H1 (cell line): Measurements from ENCODE around the gene UQCRC2. TPM values are rescaled to one million over a fixed set of nuclear protein-coding genes. Genes with fewer than 3 reads are reported as not detected.
A peak's percentile ranks its signal among the peaks of the same experiment; 100 is the strongest.

Experiments used
- CTCF ChIA-PET: fragments of 300-600 bp; sonication (Branson Sonifier 250); formaldehyde crosslinking; loops from one replicate; lab custom pipeline; 2021; ENCODE audit not compliant: partially characterized antibody; lab: Charles Lee
- POLR2A ChIA-PET: fragments of 300-600 bp; sonication (Branson Sonifier 250); formaldehyde crosslinking; loops from one replicate; lab custom pipeline; 2021; ENCODE audit warnings: inconsistent platforms; ENCODE audit not compliant: partially characterized antibody; lab: Charles Lee
- DNase-seq, 2 experiments: peaks; one replicate each; pipeline versions ENCODE4 v3.0.0 to v3.0.0-alpha.2; 2010 to 2022; ENCODE audit warnings: low spot score in 2 of 2, low read depth in 1 of 2, mixed read lengths in 1 of 2
- FAIRE-seq: peaks from 2 replicates; lab custom pipeline; 2011; peaks lifted over from hg19 to GRCh38; lab: Jason Lieb, UNC
- H2AFZ ChIP-seq: 2 replicates; pipeline ENCODE4 v1.8.1; 2012; ENCODE audit warnings: low read length, inconsistent platforms
- H2AK5ac ChIP-seq: 2 replicates; pipeline ENCODE4 v1.6.1; 2013; ENCODE audit warnings: low read depth, low read length
- H2BK120ac ChIP-seq: replicated peaks from 2 replicates; pipeline ENCODE3; 2013; ENCODE audit warnings: low read depth, low read length, inconsistent platforms
- H2BK12ac ChIP-seq: 2 replicates; pipeline ENCODE4 v1.6.1; 2013; ENCODE audit warnings: low read depth, low read length
- H2BK15ac ChIP-seq: 2 replicates; pipeline ENCODE4 v1.6.1; 2013; ENCODE audit warnings: low read length
- H2BK20ac ChIP-seq: 2 replicates; pipeline ENCODE4 v1.6.1; 2013; ENCODE audit warnings: low read length
- H2BK5ac ChIP-seq: 2 replicates; pipeline ENCODE4 v1.6.1; 2013; ENCODE audit warnings: low read depth, low read length
- H3K14ac ChIP-seq: 2 replicates; pipeline ENCODE4 v1.6.1; 2013; ENCODE audit warnings: inconsistent platforms; ENCODE audit not compliant: insufficient read length
- H3K18ac ChIP-seq: 2 replicates; pipeline ENCODE4 v1.6.1; 2013; ENCODE audit warnings: low read length; ENCODE audit errors: extremely low read depth
- H3K23ac ChIP-seq: 2 replicates; pipeline ENCODE4 v1.6.1; 2013; ENCODE audit warnings: inconsistent platforms; ENCODE audit not compliant: insufficient read length
- H3K23me2 ChIP-seq: 2 replicates; pipeline ENCODE4 v1.6.1; 2013; ENCODE audit warnings: low read depth, low read length
- H3K27ac ChIP-seq: 2 replicates; pipeline ENCODE4 v1.6.1; 2011; ENCODE audit warnings: low read depth, low read length, inconsistent platforms
- H3K27me3 ChIP-seq, 4 experiments: replicated peaks in 1 of 4; 1 replicate in 1 of 4; 2 replicates in 3 of 4; pipeline versions ENCODE4 v1.6.1 to v1.8.1; 2011 to 2013; ENCODE audit warnings: low read length in 3 of 4, mild to moderate bottlenecking in 3 of 4, inconsistent platforms in 2 of 4, mixed read lengths in 2 of 4, moderate library complexity in 1 of 4; ENCODE audit not compliant: control insufficient read depth in 3 of 4, insufficient read depth in 3 of 4; ENCODE audit errors: extremely low read depth in 1 of 4
- H3K36me3 ChIP-seq, 4 experiments: 2 replicates each; pipeline versions ENCODE4 v1.6.1 to v1.8.1; 2011 to 2013; ENCODE audit warnings: mild to moderate bottlenecking in 4 of 4, low read length in 3 of 4, moderate library complexity in 2 of 4, control low read depth in 1 of 4, inconsistent platforms in 1 of 4; ENCODE audit not compliant: insufficient read depth in 4 of 4, control insufficient read depth in 2 of 4
- H3K4ac ChIP-seq: replicated peaks from 2 replicates; pipeline ENCODE3; 2013; ENCODE audit warnings: low read length, low read depth, mixed read lengths, inconsistent platforms; ENCODE audit not compliant: insufficient read length
- H3K4me1 ChIP-seq, 4 experiments: replicated peaks in 1 of 4; 1 replicate in 1 of 4; 2 replicates in 3 of 4; pipeline versions ENCODE4 v1.6.1 to v1.8.1; 2011 to 2013; ENCODE audit warnings: low read length in 3 of 4, inconsistent platforms in 2 of 4, mixed read lengths in 1 of 4; ENCODE audit not compliant: insufficient read depth in 4 of 4, control insufficient read depth in 3 of 4
- H3K4me2 ChIP-seq, 2 experiments: 2 replicates each; pipeline versions ENCODE4 v1.6.1 to v1.8.1; 2011 to 2013; ENCODE audit warnings: low read depth in 2 of 2, low read length in 2 of 2, control low read depth in 1 of 2, inconsistent platforms in 1 of 2, mild to moderate bottlenecking in 1 of 2; ENCODE audit not compliant: insufficient read depth in 1 of 2
- H3K4me3 ChIP-seq, 4 experiments: fragments of 200-600, 300-600 bp in 1 of 4; sonication (generic), shearing (Covaris generic), sonication (Bioruptor Twin) in 1 of 4; 2 replicates each; pipeline versions ENCODE4 v1.5.1 to v1.8.1; 2011 to 2016; ENCODE audit warnings: low read length in 4 of 4, low read depth in 3 of 4, control low read depth in 2 of 4, inconsistent platforms in 2 of 4, mild to moderate bottlenecking in 2 of 4, mixed read lengths in 1 of 4, moderate library complexity in 1 of 4; ENCODE audit not compliant: insufficient read depth in 2 of 4; ENCODE audit errors: extremely low read depth in 1 of 4
- H3K56ac ChIP-seq: replicated peaks from 2 replicates; pipeline ENCODE3; 2013; ENCODE audit warnings: low read depth, mild to moderate bottlenecking, mixed read lengths, low read length, inconsistent platforms; ENCODE audit not compliant: insufficient read length
- H3K79me1 ChIP-seq: 2 replicates; pipeline ENCODE4 v1.6.1; 2013; ENCODE audit warnings: low read depth, low read length, control low read depth
- H3K79me2 ChIP-seq, 2 experiments: 2 replicates each; pipeline versions ENCODE4 v1.6.1 to v1.8.1; 2012 to 2013; ENCODE audit warnings: low read length in 2 of 2, mild to moderate bottlenecking in 2 of 2, inconsistent platforms in 1 of 2; ENCODE audit not compliant: insufficient read depth in 2 of 2, control insufficient read depth in 1 of 2
- H3K9ac ChIP-seq, 4 experiments: replicated peaks in 1 of 4; 1 replicate in 1 of 4; 2 replicates in 3 of 4; pipeline versions ENCODE4 v1.6.1 to v1.8.1; 2011 to 2013; ENCODE audit warnings: low read depth in 3 of 4, low read length in 3 of 4, control low read depth in 2 of 4, mild to moderate bottlenecking in 2 of 4, moderate library complexity in 2 of 4, inconsistent platforms in 1 of 4; ENCODE audit errors: extremely low read depth in 1 of 4
- H3K9me3 ChIP-seq, 2 experiments: 2 replicates each; pipeline versions ENCODE4 v1.6.1 to v1.8.1; 2012 to 2013; ENCODE audit warnings: mild to moderate bottlenecking in 2 of 2, moderate library complexity in 2 of 2, control low read depth in 1 of 2, inconsistent platforms in 1 of 2, low read depth in 1 of 2, low read length in 1 of 2, mixed read lengths in 1 of 2; ENCODE audit not compliant: insufficient read depth in 2 of 2
- H4K20me1 ChIP-seq, 2 experiments: replicated peaks in 1 of 2; 2 replicates each; pipeline versions ENCODE3 to v1.8.1; 2011 to 2013; ENCODE audit warnings: inconsistent platforms in 2 of 2, low read length in 2 of 2, mild to moderate bottlenecking in 1 of 2; ENCODE audit not compliant: insufficient read depth in 2 of 2, control insufficient read depth in 1 of 2
- H4K5ac ChIP-seq: 2 replicates; pipeline ENCODE4 v1.6.1; 2013; ENCODE audit warnings: low read length, low read depth, mixed read lengths, inconsistent platforms; ENCODE audit not compliant: insufficient read length
- H4K8ac ChIP-seq: 2 replicates; pipeline ENCODE4 v1.8.0; 2013; ENCODE audit warnings: mild to moderate bottlenecking, moderate library complexity, low read length, inconsistent platforms; ENCODE audit not compliant: insufficient read depth; ENCODE audit errors: extremely low read depth
- H4K91ac ChIP-seq: replicated peaks from 2 replicates; pipeline ENCODE3; 2013; ENCODE audit warnings: low read length, mixed read lengths, inconsistent platforms; ENCODE audit not compliant: insufficient read length
- HDAC2 ChIP-seq, 2 experiments: fragments of 300-600 bp in 1 of 2; sonication (generic) in 1 of 2; IDR thresholded peaks; 2 replicates each; pipeline ENCODE4 v1.6.1; 2011 to 2012; ENCODE audit warnings: low read depth in 2 of 2, low read length in 2 of 2, mild to moderate bottlenecking in 2 of 2, moderate library complexity in 2 of 2, borderline replicate concordance in 1 of 2, inconsistent platforms in 1 of 2
- HDAC6 ChIP-seq: IDR thresholded peaks from one replicate; pipeline ENCODE4 v1.7.1; 2012; ENCODE audit warnings: low read depth, mild to moderate bottlenecking, inconsistent platforms, low read length, moderate library complexity
- KDM5A ChIP-seq: fragments of 200-600 bp; IDR thresholded peaks from 2 replicates; pipeline ENCODE4 v1.7.1; 2012; ENCODE audit warnings: mild to moderate bottlenecking, low read length, inconsistent platforms, mixed read lengths
- RNF2 ChIP-seq: fragments of 200-900, 300-1000 bp; sonication (generic); IDR thresholded peaks from 2 replicates; pipeline ENCODE4 v1.7.1; 2016; ENCODE audit warnings: borderline replicate concordance, low read depth, mild to moderate bottlenecking, antibody characterized with exemption, low read length; ENCODE audit not compliant: poor library complexity, severe bottlenecking; ENCODE audit errors: missing control alignments
- SIN3A ChIP-seq, 2 experiments: IDR thresholded peaks in 1 of 2; conservative IDR thresholded peaks in 1 of 2; 2 replicates each; pipeline ENCODE4 v1.6.1; 2011 to 2012; ENCODE audit warnings: low read length in 2 of 2, improper control_type of control experiment in 1 of 2, low read depth in 1 of 2, mild to moderate bottlenecking in 1 of 2
- TBP ChIP-seq: IDR thresholded peaks from 2 replicates; pipeline ENCODE4 v1.6.1; 2011; ENCODE audit warnings: low read depth, low read length, improper control_type of control experiment
- ZNF274 ChIP-seq: IDR thresholded peaks from 2 replicates; pipeline ENCODE4 v1.7.0; 2012; ENCODE audit warnings: low read length, borderline replicate concordance; ENCODE audit errors: extremely low read depth
- WGBS, 2 experiments: shearing (Covaris generic) in 1 of 2; methylation state at CpG; one replicate each; pipeline versions ENCODE4 v1.1.6 to v1.1.7; 2013 to 2015; ENCODE audit warnings: low lambda C conversion rate in 2 of 2, mixed read lengths in 2 of 2, inconsistent platforms in 1 of 2, low coverage in 1 of 2, missing lambda C conversion rate in 1 of 2; ENCODE audit not compliant: insufficient replicate concordance in 2 of 2, insufficient coverage in 1 of 2, insufficient read length in 1 of 2; ENCODE audit errors: extremely low coverage in 1 of 2, missing lambda C conversion rate in 1 of 2; 5-methylcytosine and 5-hydroxymethylcytosine counted together
- polyA plus RNA-seq, 7 experiments: library from polyadenylated mRNA; depleted of rRNA in 3 of 7; stranded (reverse) in 5 of 7; unstranded in 2 of 7; fragments of >200 nt in 5 of 7; fragments of 200-250 nt in 2 of 7; gene quantifications; 1 replicate in 5 of 7; 2 replicates in 1 of 7; 4 replicates in 1 of 7; pipeline versions ENCODE4 v1.2.1 to v1.2.3, GENCODE V29; 2011 to 2013; ENCODE audit warnings: missing spikeins in 2 of 7, mixed read lengths in 2 of 7
- total RNA-seq: library from RNA; stranded (reverse); fragmentation: NEBNext Ultra II Directional; extraction: Animal tissue kit (Norgen Biotek cat#: 25700); gene quantifications from 2 replicates; pipeline ENCODE4 v1.2.1, GENCODE V29; 2021
- TF ChIP-seq, protein P1 (sequence below): IDR thresholded peaks from 2 replicates; pipeline ENCODE4 v1.6.1; 2011; ENCODE audit warnings: low read length, improper control_type of control experiment

The UQCRC2 gene
- total and polyA plus RNA-seq, 2 of the 8 experiments (the other 6 are each of a cell fraction or from before 2014, with no cell fraction given), result 94.4 to 182 TPM

DNA sequence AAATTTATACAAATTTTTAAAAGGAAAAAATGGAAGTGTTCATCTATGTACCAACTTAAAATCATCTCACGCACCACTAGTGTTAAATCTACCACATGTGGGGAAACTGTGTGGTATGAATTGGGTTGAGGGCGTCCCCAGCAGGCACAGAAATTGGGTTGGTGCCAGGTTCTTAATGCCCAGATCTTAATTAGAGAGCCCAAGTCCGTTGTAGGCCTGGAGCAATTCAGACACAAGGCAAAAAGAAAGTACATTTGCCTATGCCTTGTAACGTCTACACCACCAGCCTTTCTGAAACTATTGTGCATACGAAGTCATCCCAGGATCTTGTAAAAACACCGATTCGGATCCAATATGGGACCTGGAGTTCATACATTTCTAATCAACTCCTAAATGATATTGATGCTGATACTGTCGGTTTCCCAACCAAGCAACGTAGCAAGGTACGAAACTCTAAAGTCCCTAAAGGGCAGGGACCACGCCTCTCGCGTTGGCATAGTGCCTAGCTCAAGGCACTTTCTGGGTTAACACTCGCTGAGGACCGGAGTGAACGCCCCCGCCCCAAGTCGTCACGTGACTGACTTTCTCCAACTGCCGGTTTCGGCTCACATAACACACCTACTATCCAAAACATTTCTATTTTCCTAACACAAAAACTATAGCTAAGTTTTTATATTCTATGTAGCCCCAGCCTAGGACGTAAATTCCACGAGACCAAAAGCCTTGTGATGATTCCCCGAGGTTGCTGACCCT is 945 bp upstream of the UQCRC2 start:
- FAIRE-seq (no peak), DNase-seq (peak in 1 of 2 experiments; percentile 64)
- H3K9me3 ChIP-seq, result no peaks in the 10 kb centered on the region
- peak overlapping the region; percentile 99; the same call in 1 of the 2 replicates for H3K27ac ChIP-seq
- peak overlapping the region; percentile 93 for H4K8ac ChIP-seq
- no peak overlapping the region for H2BK12ac ChIP-seq
- H4K91ac ChIP-seq, result no peak overlapping the region
- peak overlapping the region; percentile 92 to 97 (median 94) for H3K4me3 ChIP-seq
- no peak overlapping the region for H3K4ac ChIP-seq
- no peak overlapping the region for H3K18ac ChIP-seq
- peaks cover 2 to 8% of the 10 kb centered on the region in 2 experiments for H4K20me1 ChIP-seq
- peaks cover 0 to 11% (median under 1%) of the 10 kb centered on the region in 4 experiments; a peak in 3 of 8 replicates for H3K36me3 ChIP-seq
- no peak overlapping the region for H3K14ac ChIP-seq
- H2BK15ac ChIP-seq, result no peak overlapping the region
- H3K56ac ChIP-seq, result no peak overlapping the region
- ChIA-PET POLR2A (interaction anchor here (2.1 to 2.5 kb wide), 2 partner anchors 12 to 132 kb away, joined by 5 to 26 read pairs; no protein-coding TSS in a partner anchor), CTCF (interaction anchor here (1.0 to 1.2 kb wide), 2 partner anchors 10 to 48 kb away, joined by 4 to 5 read pairs; no protein-coding TSS in a partner anchor)
- H3K23ac ChIP-seq, result no peak overlapping the region
- peaks cover 0 to 4% (median 1%) of the 10 kb centered on the region in 4 experiments; a peak in 3 of 7 replicates for H3K4me1 ChIP-seq
- peaks cover 4% of the 10 kb centered on the region for H3K79me1 ChIP-seq
- H2AFZ ChIP-seq, result peak overlapping the region; percentile 99
- H3K23me2 ChIP-seq, result peaks cover 12% of the 10 kb centered on the region
- H3K27me3 ChIP-seq, result no peaks in the 10 kb centered on the region
- WGBS, 2 experiments, result 8% methylated on average over 24 of the region's 24 CpGs; no CpG with 5 or more reads in 1 of the 2 experiments
- H3K9ac ChIP-seq, result peak overlapping the region; percentile 57 to 98 (median 91)
- H3K4me2 ChIP-seq, result peak overlapping the region; percentile 91 to 93
- peak overlapping the region; percentile 94; the same call in 1 of the 2 replicates for H2BK5ac ChIP-seq
- no peak overlapping the region for H2AK5ac ChIP-seq
- peaks cover 9 to 45% of the 10 kb centered on the region in 2 experiments for H3K79me2 ChIP-seq
- H2BK120ac ChIP-seq, result no peak overlapping the region
- no peak overlapping the region for H2BK20ac ChIP-seq
- no peak overlapping the region for H4K5ac ChIP-seq
- TF ChIP-seq SIN3A (conservative IDR thresholded peaks at IDR 0.05 in 1 of 2, IDR thresholded peaks at IDR 0.05 in 1 of 2; ENCODE audit: low read depth in 1 of 2, low read length in 2 of 2) (peak in 1 of 2 experiments; percentile 81; a peak in 2 of 4 replicates), RNF2 (no peak), ZNF274 (no peak), KDM5A (no peak; the same call in 1 of the 2 replicates), HDAC6 (no peak), HDAC2 (IDR thresholded peaks at IDR 0.05; ENCODE audit: borderline replicate concordance in 1 of 2, low read depth in 2 of 2, low read length in 2 of 2) (0 out of 4 replicates have a peak, but pooled peaks of 1 of the 2 experiments have one; percentile 7), TBP (no peak)
- TF ChIP-seq, protein P1, sequence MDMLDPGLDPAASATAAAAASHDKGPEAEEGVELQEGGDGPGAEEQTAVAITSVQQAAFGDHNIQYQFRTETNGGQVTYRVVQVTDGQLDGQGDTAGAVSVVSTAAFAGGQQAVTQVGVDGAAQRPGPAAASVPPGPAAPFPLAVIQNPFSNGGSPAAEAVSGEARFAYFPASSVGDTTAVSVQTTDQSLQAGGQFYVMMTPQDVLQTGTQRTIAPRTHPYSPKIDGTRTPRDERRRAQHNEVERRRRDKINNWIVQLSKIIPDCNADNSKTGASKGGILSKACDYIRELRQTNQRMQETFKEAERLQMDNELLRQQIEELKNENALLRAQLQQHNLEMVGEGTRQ, result peak; percentile 92
